T-helper 2 cell treated with Interferon-gamma antibody and Interleukin-4, amounts not matched to agents 5 μg/mL and 100 μg/mL, for 36 hours (primary cell): ENCODE results near the gene FSTL5.
"Not testable (repeated sequence)": the region's sequence is repeated elsewhere in the genome, so short reads cannot be mapped to it uniquely, and the experiment has no call there.

Experiments
- DNase-seq: peaks from one replicate; pipeline ENCODE4 v3.0.0; 2021; ENCODE audit warnings: low spot score
- H3K27ac Mint-ChIP-seq: one replicate; pipeline ENCODE4 v1.8.0; 2021; ENCODE audit warnings: mild to moderate bottlenecking, mixed read lengths
- H3K27me3 Mint-ChIP-seq: one replicate; pipeline ENCODE4 v1.8.0; 2021; ENCODE audit warnings: low read depth, mixed read lengths
- H3K36me3 Mint-ChIP-seq: one replicate; pipeline ENCODE4 v1.8.0; 2021; ENCODE audit warnings: low read depth, mixed read lengths
- H3K4me1 Mint-ChIP-seq: one replicate; pipeline ENCODE4 v1.8.0; 2021; ENCODE audit warnings: low read depth, mixed read lengths
- H3K4me3 Mint-ChIP-seq: one replicate; pipeline ENCODE4 v1.8.0; 2022; ENCODE audit warnings: mild to moderate bottlenecking, moderate library complexity, mixed read lengths
- H3K9me3 Mint-ChIP-seq: one replicate; pipeline ENCODE4 v1.8.0; 2021; ENCODE audit warnings: mixed read lengths

Gene FSTL5

DNA sequence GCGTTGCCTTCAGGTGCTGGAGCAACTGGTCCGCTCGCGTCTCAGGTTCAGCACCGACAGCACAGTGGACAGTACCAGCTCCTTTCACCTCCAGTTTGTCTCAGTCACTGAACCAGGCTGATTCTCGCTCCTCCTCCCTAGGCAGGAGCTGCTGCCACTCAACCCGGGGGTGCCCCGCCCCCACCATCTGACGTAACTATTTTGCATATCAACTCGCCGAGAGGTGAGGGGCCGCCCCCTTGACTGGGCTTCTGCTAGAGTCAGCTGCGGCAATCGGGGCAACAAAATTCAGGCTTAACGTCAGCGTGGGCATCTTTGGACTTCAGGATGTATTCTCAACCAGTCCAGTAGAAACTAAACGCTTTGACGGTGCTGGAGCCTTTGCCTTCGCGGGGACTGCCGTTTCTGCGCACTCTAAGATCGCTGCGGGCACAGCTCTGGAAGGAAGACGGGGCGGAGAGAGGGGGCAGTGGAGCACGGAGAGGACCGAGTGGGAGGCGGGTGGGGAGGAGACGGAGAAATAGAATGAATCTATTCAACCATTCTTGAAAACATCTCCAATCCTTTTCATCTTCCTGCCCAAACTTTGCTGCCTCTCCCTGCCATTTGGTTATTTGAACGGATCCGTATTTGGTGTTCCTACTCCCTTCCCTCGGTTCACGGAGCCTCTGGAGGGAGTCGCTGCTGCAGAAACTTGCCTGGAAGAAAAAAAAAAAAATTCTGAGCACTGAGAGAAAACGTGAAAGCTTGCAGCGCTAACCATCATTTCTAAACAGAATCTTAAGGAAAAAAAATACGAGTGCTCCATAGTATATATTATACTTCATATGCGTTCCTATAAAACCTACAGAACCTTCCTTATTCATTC lies at the start of gene FSTL5:
Gene FSTL5 (minus strand): TSS at position 109 of the 868 bp plus-strand sequence. CDS start 52,604 bp downstream, outside the sequence.
- Mint-ChIP-seq H3K4me1 (peaks cover 2% of the 10 kb centered on the region), H3K4me3 (peak within 1 kb of the TSS; percentile 68), H3K36me3 (no peaks in the 10 kb centered on the region), H3K9me3 (no peaks in the 10 kb centered on the region), H3K27ac (no peak within 1 kb of the TSS), H3K27me3 (peaks cover 6% of the 10 kb centered on the region)
- peak; percentile 48 for DNase-seq

DNA sequence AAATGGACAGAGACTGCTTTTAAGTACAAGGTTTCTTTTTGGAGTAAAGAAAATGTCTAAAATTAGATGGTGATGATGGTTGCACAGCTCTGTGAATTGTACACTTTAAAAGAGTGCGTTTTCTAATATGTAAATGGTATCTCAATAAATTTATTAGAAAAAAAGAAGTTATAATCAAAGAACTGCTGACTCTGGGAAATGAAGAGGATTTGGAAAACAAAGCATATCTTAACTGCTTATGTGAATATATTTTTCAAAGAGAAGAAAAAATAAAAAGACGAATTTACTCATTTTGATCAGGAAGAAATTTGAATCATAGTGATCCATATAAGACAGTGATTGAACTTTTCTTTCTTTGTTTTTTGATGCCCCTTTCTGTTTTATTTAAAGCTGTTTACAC lies 45.9 kb upstream of the FSTL5 start:
- DNase-seq, result no peak
- no peaks in the 10 kb centered on the region for H3K36me3 Mint-ChIP-seq
- no peak overlapping the region for H3K4me3 Mint-ChIP-seq
- H3K9me3 Mint-ChIP-seq, result peaks cover 4% of the 10 kb centered on the region
- no peak overlapping the region for H3K27ac Mint-ChIP-seq
- no peaks in the 10 kb centered on the region for H3K4me1 Mint-ChIP-seq
- H3K27me3 Mint-ChIP-seq, result no peaks in the 10 kb centered on the region

DNA sequence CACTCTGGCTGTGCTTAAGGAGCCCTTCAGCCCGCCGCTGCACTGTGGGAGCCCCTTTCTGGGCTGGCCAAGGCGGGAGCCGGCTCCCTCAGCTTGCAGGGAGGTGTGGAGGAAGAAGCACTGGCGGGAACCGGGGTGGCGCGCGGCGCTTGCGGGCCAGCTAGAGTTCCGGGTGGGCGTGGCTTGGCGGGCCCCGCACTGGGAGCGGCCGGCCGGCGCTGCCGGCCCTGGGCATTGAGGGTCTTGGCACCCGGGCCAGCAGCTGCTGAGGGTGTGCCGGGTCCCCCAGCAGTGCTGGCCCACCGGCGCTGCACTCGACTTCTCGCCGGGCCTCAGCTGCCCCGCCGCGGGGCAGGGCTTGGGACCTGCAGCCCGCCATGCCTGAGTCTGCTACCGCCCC lies 39.7 kb upstream of the FSTL5 start:
- H3K4me1 Mint-ChIP-seq, DNase-seq, H3K27me3 Mint-ChIP-seq, H3K4me3 Mint-ChIP-seq, H3K27ac Mint-ChIP-seq, H3K9me3 Mint-ChIP-seq, H3K36me3 Mint-ChIP-seq: not testable (repeated sequence)

DNA sequence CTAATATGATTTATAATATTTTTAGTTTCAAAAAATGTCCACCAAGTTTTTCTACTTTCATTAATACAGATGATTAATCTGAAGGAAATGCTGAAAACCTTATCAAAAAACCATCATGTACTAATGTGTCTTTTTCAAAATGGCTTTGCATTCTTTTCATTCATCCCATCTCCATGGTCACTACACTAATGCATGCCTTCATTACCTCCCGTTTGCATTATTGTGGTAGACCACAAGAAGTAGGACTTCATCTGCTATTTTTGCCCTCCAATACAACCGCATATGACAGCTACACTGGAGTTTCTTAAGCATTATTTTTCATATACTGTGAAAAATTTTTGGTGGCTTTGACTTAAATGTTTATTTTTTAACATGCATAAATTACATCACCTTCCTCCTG lies 37.9 kb upstream of the FSTL5 start:
- peaks cover 4% of the 10 kb centered on the region for H3K9me3 Mint-ChIP-seq
- H3K27me3 Mint-ChIP-seq, result no peaks in the 10 kb centered on the region
- H3K4me1 Mint-ChIP-seq, result no peaks in the 10 kb centered on the region
- H3K4me3 Mint-ChIP-seq, result no peak overlapping the region
- no peaks in the 10 kb centered on the region for H3K36me3 Mint-ChIP-seq
- H3K27ac Mint-ChIP-seq, result no peak overlapping the region
- no peak for DNase-seq

DNA sequence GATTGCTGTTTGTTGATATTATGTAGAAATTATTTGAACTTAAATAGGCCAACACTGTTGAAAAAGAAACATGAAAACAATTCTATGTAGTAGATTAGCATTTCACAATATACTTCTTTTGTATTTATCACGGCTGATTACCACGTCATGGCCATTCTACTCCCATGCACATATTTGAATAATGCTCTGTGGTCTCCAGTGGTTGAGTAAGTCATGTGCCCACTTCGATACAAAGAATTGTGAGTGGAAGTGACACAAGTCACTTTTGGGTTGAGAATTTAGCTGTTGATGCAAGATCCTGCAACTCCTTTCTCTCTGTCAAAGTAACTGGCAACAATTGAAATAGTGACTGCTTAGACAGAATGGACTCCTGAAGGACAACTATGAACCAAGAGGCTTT lies 6.7 kb upstream of the FSTL5 start:
- Mint-ChIP-seq H3K4me3 (no peak overlapping the region), H3K27ac (no peak overlapping the region), H3K27me3 (peaks cover 3% of the 10 kb centered on the region), H3K9me3 (no peaks in the 10 kb centered on the region), H3K4me1 (no peaks in the 10 kb centered on the region), H3K36me3 (no peaks in the 10 kb centered on the region)
- no peak for DNase-seq

DNA sequence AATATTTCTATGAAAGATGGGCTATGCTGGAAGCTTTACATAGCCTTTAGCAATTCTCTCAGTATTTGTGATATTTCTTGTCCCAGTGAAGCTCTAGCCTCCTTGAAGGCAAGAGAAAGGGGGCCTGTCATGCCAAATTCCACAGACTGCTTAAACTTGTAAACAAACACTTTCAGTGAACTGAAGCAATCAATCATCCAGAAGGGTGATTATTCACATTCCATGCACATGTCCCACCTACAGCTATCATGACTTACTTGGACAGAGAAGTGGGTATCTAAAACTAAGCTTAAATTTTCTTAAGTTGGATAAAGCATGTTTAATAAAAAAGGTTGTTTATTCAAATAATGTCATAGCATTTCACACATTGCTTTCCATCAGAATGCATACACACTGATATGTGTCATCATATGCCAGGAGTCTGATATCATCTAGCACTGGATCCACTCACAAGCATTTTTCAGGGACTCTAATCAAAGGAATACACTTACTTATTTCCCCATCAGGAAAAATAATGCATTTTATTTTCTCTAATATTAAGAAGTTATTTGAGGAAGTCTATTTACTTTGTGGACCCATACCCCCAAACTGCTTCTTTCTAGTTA lies 1.2 kb upstream of the FSTL5 start:
- DNase-seq, result no peak
- H3K4me1 Mint-ChIP-seq, result peaks cover 2% of the 10 kb centered on the region
- no peaks in the 10 kb centered on the region for H3K36me3 Mint-ChIP-seq

DNA sequence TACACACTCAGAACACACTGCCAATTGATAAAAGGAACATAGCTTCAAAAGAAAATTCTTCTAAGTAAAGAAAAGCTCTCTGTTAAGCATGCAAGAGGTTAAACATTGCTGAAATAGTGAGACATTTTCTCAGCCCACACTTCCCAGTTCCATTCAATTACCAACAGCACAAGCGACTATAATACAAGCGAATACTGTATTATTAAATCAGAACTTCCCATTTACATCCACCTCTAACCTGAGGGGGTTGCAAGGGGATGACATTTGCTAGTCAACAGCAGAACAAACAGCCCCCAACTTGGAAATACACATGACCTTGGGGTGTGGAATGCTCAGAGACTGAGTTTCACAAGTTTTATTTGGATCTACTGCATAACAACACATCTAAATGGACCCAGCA lies 1.1 kb downstream of the FSTL5 start:
- H3K27ac Mint-ChIP-seq, result no peak overlapping the region
- H3K4me3 Mint-ChIP-seq, result no peak overlapping the region
- H3K4me1 Mint-ChIP-seq, result peaks cover 2% of the 10 kb centered on the region
- peaks cover 6% of the 10 kb centered on the region for H3K27me3 Mint-ChIP-seq
- no peaks in the 10 kb centered on the region for H3K36me3 Mint-ChIP-seq
- DNase-seq, result no peak
- H3K9me3 Mint-ChIP-seq, result no peaks in the 10 kb centered on the region

More for the DNA sequence above, 1.2 kb upstream of the FSTL5 start:
- Mint-ChIP-seq H3K4me3 (no peak overlapping the region), H3K27ac (no peak overlapping the region), H3K27me3 (peaks cover 6% of the 10 kb centered on the region), H3K9me3 (no peaks in the 10 kb centered on the region)

DNA sequence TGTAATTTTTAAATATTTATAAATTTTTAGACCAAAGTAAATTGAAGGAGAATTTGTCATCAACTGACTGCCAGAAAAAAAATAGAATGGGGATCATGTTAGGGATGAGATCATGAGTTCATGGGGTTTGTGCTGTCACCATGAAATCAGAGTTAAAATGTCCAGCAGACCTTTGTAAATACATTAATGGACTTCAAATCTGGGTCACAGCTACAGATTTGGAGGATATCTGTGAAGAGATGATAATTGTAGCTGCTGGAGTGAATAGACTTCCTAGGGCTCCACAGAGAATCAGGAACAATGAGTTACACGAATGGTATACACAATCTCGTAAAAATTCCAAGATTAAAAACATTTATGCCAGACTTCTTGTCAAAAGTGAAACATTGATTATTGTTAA lies 6.6 kb downstream of the FSTL5 start:
- Mint-ChIP-seq H3K36me3 (no peaks in the 10 kb centered on the region), H3K27me3 (no peaks in the 10 kb centered on the region), H3K4me3 (no peak overlapping the region), H3K4me1 (no peaks in the 10 kb centered on the region), H3K27ac (no peak overlapping the region), H3K9me3 (no peaks in the 10 kb centered on the region)
- DNase-seq, result no peak

DNA sequence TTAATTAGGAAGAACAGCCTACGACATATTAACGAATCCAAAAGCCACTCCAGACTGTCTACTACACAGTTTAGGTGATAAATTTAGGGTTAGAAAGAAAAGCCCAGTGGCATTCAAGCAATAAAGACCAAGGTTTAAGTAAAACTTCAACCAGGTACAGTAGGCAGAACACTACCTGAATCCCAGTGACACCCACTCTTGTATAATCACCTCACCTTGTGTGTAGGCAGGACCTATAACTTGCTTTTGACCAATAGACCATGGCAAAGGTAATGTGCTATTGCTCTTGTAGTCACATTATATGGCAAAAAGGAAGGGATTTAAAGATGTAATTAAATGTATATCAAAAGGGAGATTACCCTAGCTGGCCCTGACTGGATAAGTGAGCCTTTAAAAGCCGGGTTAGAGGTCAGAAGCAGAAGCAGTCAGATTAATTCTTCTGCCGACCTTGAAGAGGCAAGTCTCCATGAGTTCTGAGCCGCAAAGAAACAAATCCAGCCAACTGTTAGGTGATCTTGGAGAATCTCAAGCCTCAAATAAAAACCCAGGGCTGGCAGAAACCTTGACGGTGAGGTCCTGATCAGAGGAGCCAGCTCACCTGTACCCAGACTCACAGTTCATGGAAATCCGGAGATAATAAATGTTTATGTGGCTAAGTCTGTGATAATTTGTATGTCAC lies 8.8 kb downstream of the FSTL5 start:
- no peak for DNase-seq
- Mint-ChIP-seq H3K4me1 (no peaks in the 10 kb centered on the region), H3K36me3 (no peaks in the 10 kb centered on the region), H3K9me3 (no peaks in the 10 kb centered on the region), H3K27me3 (no peaks in the 10 kb centered on the region), H3K27ac (no peak overlapping the region), H3K4me3 (no peak overlapping the region)

DNA sequence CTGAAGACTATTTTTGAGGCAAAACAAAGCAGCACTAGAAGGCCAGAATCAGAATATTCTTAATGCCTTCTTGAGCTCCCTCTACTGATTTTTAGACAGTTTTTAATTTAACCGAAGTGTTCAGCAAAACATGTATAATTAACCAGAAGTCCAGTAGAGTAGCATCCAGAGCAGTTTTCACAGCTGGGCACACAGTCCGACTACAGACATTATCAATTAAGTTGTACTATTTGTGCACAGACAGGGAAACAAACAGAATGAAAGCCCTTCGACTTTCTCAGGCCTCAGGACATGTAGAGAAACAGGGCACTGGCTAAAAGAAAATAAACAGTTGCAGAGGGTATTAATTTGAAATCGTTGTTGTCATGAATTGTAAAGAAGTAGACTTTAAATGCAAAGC lies 11.9 kb downstream of the FSTL5 start:
- Mint-ChIP-seq H3K36me3 (no peaks in the 10 kb centered on the region), H3K27me3 (no peaks in the 10 kb centered on the region), H3K4me3 (no peak overlapping the region), H3K4me1 (no peaks in the 10 kb centered on the region), H3K27ac (no peak overlapping the region), H3K9me3 (no peaks in the 10 kb centered on the region)
- no peak for DNase-seq

DNA sequence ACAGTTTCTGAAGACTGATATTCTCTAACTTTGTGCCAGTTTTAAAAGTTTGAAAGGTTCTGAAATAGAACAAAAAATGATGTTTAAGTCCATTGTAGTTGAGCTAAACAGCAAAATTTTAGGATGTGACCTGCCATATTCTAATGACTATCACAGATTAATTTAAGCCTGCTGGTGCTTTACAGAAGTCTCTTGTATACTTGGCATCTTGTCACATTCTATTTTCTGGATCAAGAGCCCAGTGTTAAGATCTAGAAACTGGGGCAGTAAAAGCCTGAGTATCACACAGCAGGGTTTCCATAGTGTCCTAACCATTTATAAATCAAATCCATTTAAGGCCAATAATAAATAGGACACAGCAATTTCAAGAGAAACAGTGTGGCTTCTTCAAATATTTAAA lies 12.4 kb downstream of the FSTL5 start:
- Mint-ChIP-seq H3K4me3 (no peak overlapping the region), H3K4me1 (no peaks in the 10 kb centered on the region), H3K27ac (no peak overlapping the region), H3K9me3 (no peaks in the 10 kb centered on the region), H3K36me3 (no peaks in the 10 kb centered on the region), H3K27me3 (no peaks in the 10 kb centered on the region)
- no peak for DNase-seq

DNA sequence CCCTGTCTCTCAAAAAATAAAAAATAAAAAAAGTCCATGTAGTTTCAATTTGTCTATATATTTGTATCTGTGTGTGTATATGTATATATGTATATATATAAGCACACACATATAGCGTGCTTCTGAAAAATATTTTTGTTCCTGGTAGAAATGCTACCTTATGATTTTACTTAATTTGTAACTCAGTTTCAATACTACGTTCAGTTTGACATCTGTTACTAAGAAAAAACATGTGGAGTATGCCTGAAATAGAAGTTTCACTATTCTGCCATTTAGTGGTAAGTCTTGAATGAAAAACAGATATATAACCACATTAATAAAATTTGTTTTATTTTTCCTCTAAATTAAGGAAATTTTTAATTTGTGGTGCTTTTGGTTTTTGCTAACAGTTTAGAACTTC lies 14.2 kb downstream of the FSTL5 start:
- no peak overlapping the region for H3K27ac Mint-ChIP-seq
- no peaks in the 10 kb centered on the region for H3K4me1 Mint-ChIP-seq
- H3K27me3 Mint-ChIP-seq, result no peaks in the 10 kb centered on the region

DNA sequence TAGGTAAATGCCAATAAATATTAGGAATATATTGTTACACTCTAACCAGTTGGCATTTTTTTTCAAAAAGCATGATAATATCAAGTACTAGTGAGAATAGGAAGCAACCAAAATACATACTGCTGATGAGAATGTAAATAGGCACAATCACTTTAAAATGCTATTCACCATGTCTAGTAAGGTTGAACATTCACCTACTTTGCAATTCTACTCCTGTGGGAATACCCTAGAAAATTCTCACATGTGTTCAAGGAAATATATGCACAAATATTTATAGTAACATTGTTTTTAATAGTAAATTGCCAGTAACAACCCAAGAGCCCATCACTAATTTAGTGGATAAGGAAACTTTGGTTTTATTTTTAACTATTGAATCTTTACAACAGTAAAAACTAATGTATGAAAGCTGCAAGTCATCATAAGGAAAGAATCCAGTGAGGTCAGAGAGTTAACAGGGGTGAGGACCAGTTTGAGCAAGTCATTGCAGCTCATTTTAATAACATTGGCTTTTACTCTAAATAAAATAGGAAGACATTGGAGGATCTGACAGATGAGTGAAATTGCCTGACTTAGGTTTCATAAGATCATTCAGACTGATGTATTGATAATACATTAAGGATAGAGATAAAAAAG lies 23.6 kb downstream of the FSTL5 start:
- Mint-ChIP-seq H3K27ac (no peak overlapping the region), H3K27me3 (no peaks in the 10 kb centered on the region), H3K4me3 (no peak overlapping the region), H3K9me3 (no peaks in the 10 kb centered on the region), H3K36me3 (no peaks in the 10 kb centered on the region), H3K4me1 (no peaks in the 10 kb centered on the region)
- DNase-seq, result no peak

More for the DNA sequence above, 14.2 kb downstream of the FSTL5 start:
- DNase-seq, result no peak
- H3K36me3 Mint-ChIP-seq, result no peaks in the 10 kb centered on the region
- no peak overlapping the region for H3K4me3 Mint-ChIP-seq
- no peaks in the 10 kb centered on the region for H3K9me3 Mint-ChIP-seq

DNA sequence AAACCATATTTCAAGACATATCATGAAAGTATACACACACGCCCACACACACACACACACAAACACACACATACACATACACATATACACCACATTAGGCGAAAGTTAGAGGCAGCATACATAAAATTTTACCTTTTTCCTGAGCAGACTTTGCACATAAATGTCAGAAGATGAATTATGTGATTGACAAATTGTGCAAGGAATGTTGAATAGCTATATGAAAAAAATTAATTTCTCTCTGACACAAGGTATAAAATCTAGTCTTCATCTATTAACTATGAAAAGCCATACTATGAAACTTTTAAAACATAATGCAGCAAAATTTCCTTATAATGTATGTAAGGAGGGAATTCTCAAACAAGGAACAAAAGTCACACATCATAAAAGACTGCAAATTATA lies 24.4 kb downstream of the FSTL5 start:
- H3K27me3 Mint-ChIP-seq, result no peaks in the 10 kb centered on the region

More for the DNA sequence above, 24.4 kb downstream of the FSTL5 start:
- H3K4me3 Mint-ChIP-seq, result no peak overlapping the region
- no peak overlapping the region for H3K27ac Mint-ChIP-seq
- H3K4me1 Mint-ChIP-seq, result no peaks in the 10 kb centered on the region
- H3K36me3 Mint-ChIP-seq, result no peaks in the 10 kb centered on the region
- DNase-seq, result no peak
- no peaks in the 10 kb centered on the region for H3K9me3 Mint-ChIP-seq
